IPS-15b (cell line): ENCODE results near the gene SENP3.
A peak's percentile ranks its signal among the peaks of the same experiment; 100 is the strongest.

Source experiments
- H3K27me3 ChIP-seq: one replicate; pipeline ENCODE4 v1.6.1; 2013; ENCODE audit warnings: low read length; ENCODE audit not compliant: control insufficient read depth, insufficient read depth
- H3K36me3 ChIP-seq: one replicate; pipeline ENCODE4 v1.6.1; 2013; ENCODE audit warnings: low read length; ENCODE audit not compliant: control insufficient read depth, insufficient read depth
- H3K4me1 ChIP-seq: one replicate; pipeline ENCODE4 v1.6.1; 2013; ENCODE audit warnings: mild to moderate bottlenecking, low read length; ENCODE audit not compliant: control insufficient read depth, insufficient read depth
- H3K4me3 ChIP-seq: one replicate; pipeline ENCODE4 v1.5.1; 2013; ENCODE audit warnings: low read depth, low read length
- H3K9ac ChIP-seq: one replicate; pipeline ENCODE4 v1.6.1; 2013; ENCODE audit warnings: low read depth, mild to moderate bottlenecking, low read length
- H3K9me3 ChIP-seq: one replicate; pipeline ENCODE4 v1.6.1; 2013; ENCODE audit warnings: mild to moderate bottlenecking, low read length; ENCODE audit not compliant: control insufficient read depth, insufficient read depth

SENP3 gene

GRCh38 chr17:7572588-7573323 is 11.0 kb downstream of the SENP3 start:
- Histone ChIP-seq H3K9ac (peak overlapping the region; percentile 99), H3K27me3 (no peaks in the 10 kb centered on the region), H3K4me1 (peaks cover 5% of the 10 kb centered on the region), H3K9me3 (no peaks in the 10 kb centered on the region), H3K4me3 (peak overlapping the region; percentile 89), H3K36me3 (peaks cover 70% of the 10 kb centered on the region)

- Histone ChIP-seq H3K4me1 (peaks cover 5% of the 10 kb centered on the region), H3K4me3 (peak overlapping the region; percentile 89)
Observed at GRCh38 chr17:7573324-7574080, 11.8 kb downstream of the SENP3 start.

GRCh38 chr17:7574176-7574953 is 12.6 kb downstream of the SENP3 start:
- Histone ChIP-seq H3K9ac (peak overlapping the region; percentile 99), H3K27me3 (no peaks in the 10 kb centered on the region), H3K4me1 (peaks cover 5% of the 10 kb centered on the region), H3K9me3 (no peaks in the 10 kb centered on the region), H3K36me3 (peaks cover 72% of the 10 kb centered on the region), H3K4me3 (peak overlapping the region; percentile 89)

More at GRCh38 chr17:7573324-7574080, 11.8 kb downstream of the SENP3 start:
- Histone ChIP-seq H3K36me3 (peaks cover 73% of the 10 kb centered on the region), H3K9me3 (no peaks in the 10 kb centered on the region), H3K27me3 (no peaks in the 10 kb centered on the region), H3K9ac (peak overlapping the region; percentile 99)

GRCh38 chr17:7575481-7575883 is 13.8 kb downstream of the SENP3 start:
- no peaks in the 10 kb centered on the region for H3K27me3 ChIP-seq
- peaks cover 67% of the 10 kb centered on the region for H3K36me3 ChIP-seq
- H3K4me1 ChIP-seq: peaks cover 5% of the 10 kb centered on the region
- peak overlapping the region; percentile 3 for H3K9ac ChIP-seq
- no peaks in the 10 kb centered on the region for H3K9me3 ChIP-seq
- H3K4me3 ChIP-seq: no peak overlapping the region

- H3K4me3 ChIP-seq: no peak overlapping the region
- H3K9ac ChIP-seq: no peak overlapping the region
- H3K27me3 ChIP-seq: no peaks in the 10 kb centered on the region
- peaks cover 5% of the 10 kb centered on the region for H3K4me1 ChIP-seq
- H3K36me3 ChIP-seq: peaks cover 63% of the 10 kb centered on the region
- H3K9me3 ChIP-seq: no peaks in the 10 kb centered on the region
Observed at GRCh38 chr17:7575959-7576358, 14.2 kb downstream of the SENP3 start.

GRCh38 chr17:7576432-7576937 is 14.8 kb downstream of the SENP3 start:
- no peak overlapping the region for H3K4me3 ChIP-seq
- no peaks in the 10 kb centered on the region for H3K9me3 ChIP-seq
- H3K4me1 ChIP-seq: peaks cover 3% of the 10 kb centered on the region
- peaks cover 58% of the 10 kb centered on the region for H3K36me3 ChIP-seq
- no peak overlapping the region for H3K9ac ChIP-seq
- H3K27me3 ChIP-seq: no peaks in the 10 kb centered on the region

- Histone ChIP-seq H3K27me3 (no peaks in the 10 kb centered on the region), H3K36me3 (peaks cover 54% of the 10 kb centered on the region), H3K4me3 (no peak overlapping the region), H3K9ac (no peak overlapping the region), H3K9me3 (no peaks in the 10 kb centered on the region), H3K4me1 (peaks cover 3% of the 10 kb centered on the region)
Observed at GRCh38 chr17:7577327-7578199, 15.8 kb downstream of the SENP3 start.

GRCh38 chr17:7579001-7579833 is 17.5 kb downstream of the SENP3 start, which contains the start of gene CD68:
Gene CD68 (plus strand): TSS chr17:7579638. CDS start chr17:7579678, 40 bp downstream.
- Histone ChIP-seq H3K9ac (no peak within 1 kb of the TSS), H3K9me3 (no peaks in the 10 kb centered on the region), H3K27me3 (no peaks in the 10 kb centered on the region), H3K4me1 (peaks cover 4% of the 10 kb centered on the region), H3K4me3 (no peak within 1 kb of the TSS), H3K36me3 (peaks cover 43% of the 10 kb centered on the region)

- Histone ChIP-seq H3K9me3 (no peaks in the 10 kb centered on the region), H3K27me3 (no peaks in the 10 kb centered on the region), H3K4me1 (peaks cover 4% of the 10 kb centered on the region), H3K4me3 (no peak overlapping the region), H3K36me3 (peaks cover 35% of the 10 kb centered on the region), H3K9ac (no peak overlapping the region)
Observed at GRCh38 chr17:7579834-7580603, 18.3 kb downstream of the SENP3 start.
